ENCODE measurements around the gene CRYGD.

DNA sequence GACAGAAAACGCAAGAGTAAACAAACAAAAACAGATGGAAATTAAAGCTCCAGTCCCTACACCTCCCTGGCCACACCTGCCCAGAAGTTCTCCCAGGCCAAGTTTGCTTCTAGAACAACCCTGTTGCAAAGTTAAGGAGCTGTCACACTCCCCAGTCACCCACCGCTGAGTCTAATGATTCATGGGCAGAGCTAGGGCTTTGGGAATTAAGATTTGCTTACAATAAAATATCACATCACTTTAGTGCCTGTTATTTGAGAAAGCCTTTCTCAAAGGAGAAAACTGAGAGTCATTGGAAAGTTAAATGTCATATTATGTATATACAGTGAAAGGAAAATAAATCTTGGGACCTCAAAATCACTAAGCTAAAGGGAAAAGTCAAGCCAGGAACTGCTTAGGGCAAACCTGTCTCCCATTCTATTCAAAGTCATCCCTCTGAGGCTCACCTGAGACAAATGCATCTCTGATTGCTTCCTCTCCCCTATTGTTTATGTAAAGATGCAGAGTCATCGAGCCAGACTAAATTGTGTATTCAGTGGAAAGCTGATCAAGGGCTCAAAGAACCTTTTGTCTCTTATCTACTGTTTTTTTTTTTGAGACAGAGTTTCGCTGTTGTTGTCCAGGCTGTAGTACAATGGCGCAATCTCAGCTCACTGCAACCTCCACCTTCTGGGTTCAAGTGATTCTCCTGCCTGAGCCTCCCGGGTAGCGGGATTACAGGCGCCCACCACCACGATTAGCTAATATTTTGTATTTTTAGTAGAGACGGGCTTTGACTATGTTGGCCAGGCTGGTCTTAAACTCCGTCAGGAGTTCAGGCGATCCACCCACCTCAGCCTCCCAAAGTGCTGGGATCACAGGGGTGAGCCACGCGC is 18.8 kb upstream of the CRYGD start:
- TF ChIP-seq RAD21 (CRISPR knock-in tag; conservative IDR thresholded peaks at IDR 0.05 in 1 of 2, IDR thresholded peaks at IDR 0.05 in 1 of 2) (no peak), CBX1 (IDR thresholded peaks at IDR 0.05; ENCODE audit: low read depth) (no peak), E2F4 (CRISPR knock-in tag; IDR thresholded peaks at IDR 0.05; ENCODE audit: low read depth) (no peak), PRPF4 (IDR thresholded peaks at IDR 0.05; ENCODE audit: insufficient read depth, low read depth, low read length, poor library complexity, severe bottlenecking) (no peak), MAFG (tag; conservative IDR thresholded peaks at IDR 0.05) (no peak)
- TF ChIP-seq, protein P1, sequence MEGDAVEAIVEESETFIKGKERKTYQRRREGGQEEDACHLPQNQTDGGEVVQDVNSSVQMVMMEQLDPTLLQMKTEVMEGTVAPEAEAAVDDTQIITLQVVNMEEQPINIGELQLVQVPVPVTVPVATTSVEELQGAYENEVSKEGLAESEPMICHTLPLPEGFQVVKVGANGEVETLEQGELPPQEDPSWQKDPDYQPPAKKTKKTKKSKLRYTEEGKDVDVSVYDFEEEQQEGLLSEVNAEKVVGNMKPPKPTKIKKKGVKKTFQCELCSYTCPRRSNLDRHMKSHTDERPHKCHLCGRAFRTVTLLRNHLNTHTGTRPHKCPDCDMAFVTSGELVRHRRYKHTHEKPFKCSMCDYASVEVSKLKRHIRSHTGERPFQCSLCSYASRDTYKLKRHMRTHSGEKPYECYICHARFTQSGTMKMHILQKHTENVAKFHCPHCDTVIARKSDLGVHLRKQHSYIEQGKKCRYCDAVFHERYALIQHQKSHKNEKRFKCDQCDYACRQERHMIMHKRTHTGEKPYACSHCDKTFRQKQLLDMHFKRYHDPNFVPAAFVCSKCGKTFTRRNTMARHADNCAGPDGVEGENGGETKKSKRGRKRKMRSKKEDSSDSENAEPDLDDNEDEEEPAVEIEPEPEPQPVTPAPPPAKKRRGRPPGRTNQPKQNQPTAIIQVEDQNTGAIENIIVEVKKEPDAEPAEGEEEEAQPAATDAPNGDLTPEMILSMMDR (IDR thresholded peaks at IDR 0.05 in 2 of 3, conservative IDR thresholded peaks at IDR 0.05 in 1 of 3; ENCODE audit: insufficient read depth in 2 of 3, low read depth in 1 of 3, low read length in 3 of 3): no peak

Measured in K562 (cell line).